A549 (cell line): Measurements from ENCODE around the gene KCNK16. TPM values are rescaled to one million over a fixed set of nuclear protein-coding genes. Genes with fewer than 3 reads are reported as not detected.

ENCODE experiments used
- ATAC-seq, 2 experiments: fragments of 200-7000 bp in 1 of 2; fragments of >200 bp in 1 of 2; cut with Nextera tagmentation in 1 of 2; cut with Tn5 transposase in 1 of 2; 3 replicates each; pipeline versions ENCODE4 v1.8.0 to v1.9.1; 2018 to 2020; ENCODE audit warnings: mild to moderate bottlenecking in 1 of 2, moderate library complexity in 1 of 2
- CTCF ChIA-PET: fragments of 300-600 bp; sonication (Branson Sonifier 250); formaldehyde crosslinking; extraction: SDS; loops from one replicate; lab custom pipeline; 2021; ENCODE audit warnings: antibody characterized with exemption, inconsistent platforms; lab: Yijun Ruan, JAX
- POLR2A ChIA-PET: fragments of 350-600 bp; formaldehyde crosslinking; extraction: SDS; loops from one replicate; lab custom pipeline; 2021; ENCODE audit warnings: antibody characterized with exemption, inconsistent platforms; lab: Yijun Ruan, JAX
- DNase-seq, 2 experiments: peaks; one replicate each; pipeline versions ENCODE4 v3.0.0 to v3.0.0-alpha.2; 2011 to 2016; ENCODE audit warnings: low read depth in 1 of 2, low spot score in 1 of 2
- FAIRE-seq: peaks from 2 replicates; lab custom pipeline; 2011; peaks lifted over from hg19 to GRCh38; lab: Jason Lieb, UNC
- H3K27ac ChIP-seq, 2 experiments: fragments of >200 bp; sonication (Bioruptor Twin); formaldehyde crosslinking; 3 replicates each; pipeline ENCODE4 v1.5.1; 2016 to 2017
- H3K4me1 ChIP-seq: fragments of >200 bp; sonication (Bioruptor Twin); formaldehyde crosslinking; 3 replicates; pipeline ENCODE4 v1.6.1; 2016
- H3K4me2 ChIP-seq: fragments of >200 bp; sonication (Bioruptor Twin); formaldehyde crosslinking; 3 replicates; pipeline ENCODE4 v1.6.1; 2016
- H3K4me3 ChIP-seq: fragments of >200 bp; sonication (Bioruptor Twin); formaldehyde crosslinking; 3 replicates; pipeline ENCODE4 v1.5.1; 2016
- H3K9me3 ChIP-seq: fragments of >200 bp; sonication (Bioruptor Twin); formaldehyde crosslinking; 3 replicates; pipeline ENCODE4 v1.6.1; 2016
- ATOH8 ChIP-seq: fragments of 250-450 bp; sonication (Bioruptor Pico); IDR thresholded peaks from 2 replicates; pipeline ENCODE4 v1.5.0; 2020; ENCODE audit warnings: low read depth, mild to moderate bottlenecking, moderate library complexity
- BHLHE40 ChIP-seq: IDR thresholded peaks from 2 replicates; pipeline ENCODE4 v1.6.1; 2012; ENCODE audit warnings: low read depth, low read length, inconsistent platforms
- CBX8 ChIP-seq: fragments of 200-600 bp; sonication (generic); IDR thresholded peaks from 2 replicates; pipeline ENCODE4 v1.6.1; 2016
- EHF ChIP-seq: fragments of 250-450 bp; sonication (Bioruptor Pico); IDR thresholded peaks from 2 replicates; pipeline ENCODE4 v1.5.0; 2020; ENCODE audit warnings: mild to moderate bottlenecking
- ESRRA ChIP-seq: fragments of 150-350 bp; IDR thresholded peaks from 2 replicates; pipeline ENCODE4 v1.6.1; 2014; ENCODE audit warnings: mild to moderate bottlenecking, low read length, borderline replicate concordance
- FOSB ChIP-seq: fragments of 250-450 bp; sonication (Bioruptor Pico); IDR thresholded peaks from 2 replicates; pipeline ENCODE4 v1.5.0; 2020; ENCODE audit warnings: mild to moderate bottlenecking, moderate library complexity
- KDM5A ChIP-seq: fragments of 200-600 bp; sonication (generic); IDR thresholded peaks from 2 replicates; pipeline ENCODE4 v1.6.1; 2016; ENCODE audit warnings: antibody characterized with exemption, mild to moderate bottlenecking
- MAZ ChIP-seq: fragments of 150-350 bp; IDR thresholded peaks from 2 replicates; pipeline ENCODE4 v1.6.1; 2014; ENCODE audit warnings: antibody characterized with exemption, low read depth, low read length, borderline replicate concordance
- NFE2L2 ChIP-seq: fragments of 150-350 bp; conservative IDR thresholded peaks from 2 replicates; pipeline ENCODE4 v1.6.1; 2014; ENCODE audit warnings: low read length
- REST ChIP-seq: fragments of 200-600 bp; sonication (generic); IDR thresholded peaks from 2 replicates; pipeline ENCODE4 v1.6.1; 2016; ENCODE audit warnings: antibody characterized with exemption, mild to moderate bottlenecking, moderate library complexity
- RFX5 ChIP-seq: fragments of 450-650 bp; IDR thresholded peaks from 2 replicates; pipeline ENCODE4 v1.7.1; 2014; ENCODE audit warnings: antibody characterized with exemption, mild to moderate bottlenecking, moderate library complexity
- RNF2 ChIP-seq: fragments of 200-600 bp; sonication (generic); IDR thresholded peaks from 2 replicates; pipeline ENCODE4 v1.6.1; 2016; ENCODE audit warnings: low read depth, mild to moderate bottlenecking, antibody characterized with exemption, moderate library complexity, borderline replicate concordance
- USF2 ChIP-seq: fragments of 450-650 bp; IDR thresholded peaks from 2 replicates; pipeline ENCODE4 v1.6.1; 2014; ENCODE audit warnings: antibody characterized with exemption
- ZSCAN20 ChIP-seq: fragments of 250-450 bp; sonication (Bioruptor Pico); IDR thresholded peaks from 2 replicates; pipeline ENCODE4 v1.8.0; 2022; ENCODE audit warnings: mild to moderate bottlenecking, moderate library complexity
- WGBS: methylation state at CpG from one replicate; pipeline ENCODE4 v1.1.6; 2017; ENCODE audit errors: missing lambda C conversion rate; 5-methylcytosine and 5-hydroxymethylcytosine counted together
- polyA plus RNA-seq, 4 experiments: library from polyadenylated mRNA; depleted of rRNA in 3 of 4; stranded (reverse); fragments of >200 nt; fragmentation: RNase III in 1 of 4; extraction: RNeasy Plus Mini Kit Qiagen cat#74134 plus additional on column Dnase treatment in 1 of 4; gene quantifications; 2 replicates in 3 of 4; 3 replicates in 1 of 4; pipeline ENCODE4 v1.2.3, GENCODE V29; 2011 to 2017
- TF ChIP-seq, protein P1 (sequence below): fragments of 150-350 bp; IDR thresholded peaks from 2 replicates; pipeline ENCODE4 v1.6.1; 2014; ENCODE audit warnings: low read depth, mild to moderate bottlenecking, low read length
- TF ChIP-seq, protein P2 (sequence below): fragments of 250-450 bp; sonication (Bioruptor Pico); IDR thresholded peaks from 2 replicates; pipeline ENCODE4 v1.5.0; 2021; ENCODE audit warnings: mild to moderate bottlenecking, moderate library complexity, borderline replicate concordance

KCNK16 gene
- polyA plus RNA-seq, 2 of the 4 experiments (the other 2 are of a cell fraction) = not detected

GRCh38 chr6:39333644-39334438 is 11.3 kb upstream of the KCNK16 start:
- CTCF ChIA-PET = no interaction called here
- no peak for ATAC-seq
- TF ChIP-seq, protein P1, sequence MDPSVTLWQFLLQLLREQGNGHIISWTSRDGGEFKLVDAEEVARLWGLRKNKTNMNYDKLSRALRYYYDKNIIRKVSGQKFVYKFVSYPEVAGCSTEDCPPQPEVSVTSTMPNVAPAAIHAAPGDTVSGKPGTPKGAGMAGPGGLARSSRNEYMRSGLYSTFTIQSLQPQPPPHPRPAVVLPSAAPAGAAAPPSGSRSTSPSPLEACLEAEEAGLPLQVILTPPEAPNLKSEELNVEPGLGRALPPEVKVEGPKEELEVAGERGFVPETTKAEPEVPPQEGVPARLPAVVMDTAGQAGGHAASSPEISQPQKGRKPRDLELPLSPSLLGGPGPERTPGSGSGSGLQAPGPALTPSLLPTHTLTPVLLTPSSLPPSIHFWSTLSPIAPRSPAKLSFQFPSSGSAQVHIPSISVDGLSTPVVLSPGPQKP = no peak
- TF ChIP-seq ZSCAN20 (CRISPR knock-in tag) = no peak
- TF ChIP-seq KDM5A = no peak
- TF ChIP-seq, protein P2, sequence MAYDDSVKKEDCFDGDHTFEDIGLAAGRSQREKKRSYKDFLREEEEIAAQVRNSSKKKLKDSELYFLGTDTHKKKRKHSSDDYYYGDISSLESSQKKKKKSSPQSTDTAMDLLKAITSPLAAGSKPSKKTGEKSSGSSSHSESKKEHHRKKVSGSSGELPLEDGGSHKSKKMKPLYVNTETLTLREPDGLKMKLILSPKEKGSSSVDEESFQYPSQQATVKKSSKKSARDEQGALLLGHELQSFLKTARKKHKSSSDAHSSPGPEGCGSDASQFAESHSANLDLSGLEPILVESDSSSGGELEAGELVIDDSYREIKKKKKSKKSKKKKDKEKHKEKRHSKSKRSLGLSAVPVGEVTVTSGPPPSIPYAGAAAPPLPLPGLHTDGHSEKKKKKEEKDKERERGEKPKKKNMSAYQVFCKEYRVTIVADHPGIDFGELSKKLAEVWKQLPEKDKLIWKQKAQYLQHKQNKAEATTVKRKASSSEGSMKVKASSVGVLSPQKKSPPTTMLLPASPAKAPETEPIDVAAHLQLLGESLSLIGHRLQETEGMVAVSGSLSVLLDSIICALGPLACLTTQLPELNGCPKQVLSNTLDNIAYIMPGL (CRISPR knock-in tag) = no peak
- TF ChIP-seq USF2 = no peak
- no peak for TF ChIP-seq MAZ
- no peak for TF ChIP-seq RFX5
- no peak for TF ChIP-seq ATOH8 (CRISPR knock-in tag)
- TF ChIP-seq FOSB = no peak
- no peak for TF ChIP-seq ESRRA
- TF ChIP-seq, all 56 proteins: peak for 0
- POLR2A ChIA-PET = no interaction called here
- no peak overlapping the region for H3K4me3 ChIP-seq
- DNase-seq (no peak), FAIRE-seq (no peak)
- H3K27ac ChIP-seq = no peak overlapping the region
- H3K4me1 ChIP-seq = no peaks in the 10 kb centered on the region
- no peaks in the 10 kb centered on the region for H3K9me3 ChIP-seq
- WGBS = 21% methylated on average over 7 of the region's 7 CpGs
- H3K4me2 ChIP-seq = no peak overlapping the region

DNA sequence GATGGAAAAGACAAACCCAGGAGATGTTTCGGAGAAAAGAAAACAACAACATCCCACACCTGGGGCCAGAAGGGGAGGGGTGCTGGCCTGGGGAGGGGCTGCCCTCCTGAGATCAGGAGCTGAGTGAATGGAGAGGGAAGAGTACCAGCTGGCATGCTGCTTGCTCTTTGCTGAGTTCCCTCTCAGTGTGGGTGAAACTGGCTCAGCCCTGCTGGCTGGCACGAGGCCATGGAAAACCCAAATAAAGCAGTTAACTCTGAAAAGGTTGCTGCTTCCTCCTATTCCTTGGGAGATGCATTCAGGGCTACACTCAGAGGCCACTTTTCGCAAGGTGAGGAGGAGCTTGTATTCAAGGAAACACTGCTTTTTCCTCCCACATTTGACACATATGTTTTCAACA is 8.0 kb upstream of the KCNK16 start:
- Histone ChIP-seq H3K9me3 (no peaks in the 10 kb centered on the region), H3K4me3 (no peak overlapping the region), H3K4me1 (no peaks in the 10 kb centered on the region), H3K27ac (no peak overlapping the region), H3K4me2 (no peak overlapping the region)
- ATAC-seq (no peak), DNase-seq (no peak), FAIRE-seq (no peak)
- TF ChIP-seq REST (no peak), CBX8 (no peak), EHF (CRISPR knock-in tag) (no peak), NFE2L2 (no peak), RNF2 (no peak), BHLHE40 (no peak), ESRRA (no peak)
- 55% methylated on average over 1 of the region's 3 CpGs for WGBS
- POLR2A ChIA-PET = no interaction called here
- CTCF ChIA-PET = interaction anchor here (0.9 kb wide), 1 partner anchor 16 kb away, joined by 6 read pairs; the partner anchor contains the start of gene KCNK17
